HEK293T (cell line): ENCODE results near the gene UEVLD.
"Not testable (repeated sequence)": the region's sequence is repeated elsewhere in the genome, so short reads cannot be mapped to it uniquely, and the experiment has no call there.

Experiments used
- CTCF ChIA-PET: fragments of 350-600 bp; formaldehyde crosslinking; extraction: SDS; loops from one replicate; lab custom pipeline; 2021; ENCODE audit warnings: antibody characterized with exemption, inconsistent platforms; lab: Yijun Ruan, JAX
- POLR2A ChIA-PET: fragments of 350-600 bp; formaldehyde crosslinking; extraction: SDS; loops from one replicate; lab custom pipeline; 2020; ENCODE audit warnings: antibody characterized with exemption, inconsistent platforms; lab: Yijun Ruan, JAX
- DNase-seq: peaks from one replicate; pipeline ENCODE4 v3.0.0; 2012; ENCODE audit warnings: mixed read lengths; ENCODE audit errors: extremely low spot score
- ARNT ChIP-seq: fragments of 450-650 bp; IDR thresholded peaks from 2 replicates; pipeline ENCODE4 v1.6.1; 2017; ENCODE audit warnings: mild to moderate bottlenecking
- BHLHE40 ChIP-seq: fragments of 450-650 bp; IDR thresholded peaks from 2 replicates; pipeline ENCODE4 v1.6.1; 2016; ENCODE audit warnings: mild to moderate bottlenecking, moderate library complexity, borderline replicate concordance
- CTBP1 ChIP-seq: fragments of 450-650 bp; IDR thresholded peaks from 2 replicates; pipeline ENCODE4 v1.6.1; 2016; ENCODE audit warnings: borderline replicate concordance
- ELF4 ChIP-seq: fragments of 450-650 bp; IDR thresholded peaks from 2 replicates; pipeline ENCODE4 v1.6.1; 2017; ENCODE audit warnings: antibody characterized with exemption
- FOXA1 ChIP-seq: fragments of 450-650 bp; IDR thresholded peaks from 2 replicates; pipeline ENCODE4 v1.6.1; 2016; ENCODE audit warnings: mild to moderate bottlenecking
- FOXK2 ChIP-seq: fragments of 450-650 bp; IDR thresholded peaks from 2 replicates; pipeline ENCODE4 v1.6.1; 2016; ENCODE audit warnings: mild to moderate bottlenecking
- FOXM1 ChIP-seq: fragments of 450-650 bp; IDR thresholded peaks from 2 replicates; pipeline ENCODE4 v1.6.1; 2017; ENCODE audit warnings: mild to moderate bottlenecking, borderline replicate concordance
- HDGF ChIP-seq: fragments of 450-650 bp; IDR thresholded peaks from 2 replicates; pipeline ENCODE4 v1.6.1; 2017; ENCODE audit warnings: antibody characterized with exemption, borderline replicate concordance
- L3MBTL2 ChIP-seq: fragments of 450-650 bp; conservative IDR thresholded peaks from 2 replicates; pipeline ENCODE4 v1.6.1; 2016; ENCODE audit warnings: mild to moderate bottlenecking
- LEF1 ChIP-seq: fragments of 450-650 bp; IDR thresholded peaks from 2 replicates; pipeline ENCODE4 v1.6.1; 2017; ENCODE audit warnings: mild to moderate bottlenecking, borderline replicate concordance
- NFRKB ChIP-seq: fragments of 450-650 bp; IDR thresholded peaks from 2 replicates; pipeline ENCODE4 v1.6.1; 2016; ENCODE audit warnings: mild to moderate bottlenecking, moderate library complexity
- PKNOX1 ChIP-seq: fragments of 450-650 bp; IDR thresholded peaks from 2 replicates; pipeline ENCODE4 v1.6.1; 2016
- SP1 ChIP-seq: fragments of 450-650 bp; IDR thresholded peaks from 2 replicates; pipeline ENCODE4 v1.6.1; 2017
- SUZ12 ChIP-seq: fragments of 450-650 bp; IDR thresholded peaks from 2 replicates; pipeline ENCODE4 v1.6.1; 2016; ENCODE audit warnings: mild to moderate bottlenecking
- TARDBP ChIP-seq: fragments of 450-650 bp; IDR thresholded peaks from 2 replicates; pipeline ENCODE4 v1.6.1; 2016
- ZNF384 ChIP-seq: fragments of 450-650 bp; IDR thresholded peaks from 2 replicates; pipeline ENCODE4 v1.6.1; 2016

UEVLD gene

GRCh38 chr11:18612394-18612793 is 23.9 kb upstream of the UEVLD start:
- TF ChIP-seq TARDBP (no peak), HDGF (no peak), SUZ12 (no peak), FOXM1 (no peak), SP1 (no peak), FOXK2 (no peak), FOXA1 (no peak)
- POLR2A ChIA-PET: no interaction called here
- no peak for DNase-seq
- CTCF ChIA-PET: no interaction called here

- ChIA-PET CTCF (no interaction called here), POLR2A (no interaction called here)
- TF ChIP-seq FOXA1: no peak
- TF ChIP-seq ARNT: no peak
- no peak for TF ChIP-seq PKNOX1
- no peak for TF ChIP-seq SUZ12
- TF ChIP-seq HDGF: no peak
- TF ChIP-seq LEF1: no peak
- no peak for TF ChIP-seq SP1
- TF ChIP-seq NFRKB: no peak
- no peak for TF ChIP-seq FOXM1
- no peak for TF ChIP-seq CTBP1
- no peak for TF ChIP-seq TARDBP
- TF ChIP-seq BHLHE40: no peak
- no peak for TF ChIP-seq ELF4
- TF ChIP-seq FOXK2: no peak
- TF ChIP-seq ZNF384: no peak
- TF ChIP-seq L3MBTL2: no peak
- DNase-seq: no peak
Observed at GRCh38 chr11:18611196-18611595, 22.7 kb upstream of the UEVLD start.

GRCh38 chr11:18608376-18608775 is 19.8 kb upstream of the UEVLD start:
- DNase-seq: no peak
- ChIA-PET POLR2A (no interaction called here), CTCF (no interaction called here)
- TF ChIP-seq TARDBP: no peak
- TF ChIP-seq FOXK2: no peak
- no peak for TF ChIP-seq SUZ12
- TF ChIP-seq PKNOX1: no peak
- no peak for TF ChIP-seq ZNF384
- no peak for TF ChIP-seq LEF1
- TF ChIP-seq NFRKB: no peak

- ChIA-PET POLR2A (interaction anchor here (1.7 kb wide), 1 partner anchor 11 kb away, joined by 6 read pairs; no protein-coding TSS in a partner anchor), CTCF (no interaction called here)
- no peak for DNase-seq
- TF ChIP-seq FOXM1 (no peak), ELF4 (no peak), FOXK2 (no peak), L3MBTL2 (no peak), SUZ12 (no peak), PKNOX1 (no peak), HDGF (no peak), ZNF384 (no peak), SP1 (no peak), FOXA1 (no peak), BHLHE40 (no peak)
Observed at GRCh38 chr11:18600915-18601569, 12.5 kb upstream of the UEVLD start.

- ChIA-PET CTCF (no interaction called here), POLR2A (no interaction called here)
- DNase-seq: no peak
- TF ChIP-seq CTBP1 (no peak), SUZ12 (no peak), NFRKB (no peak), BHLHE40 (no peak), FOXA1 (no peak), TARDBP (no peak), ELF4 (no peak), ARNT (no peak), HDGF (no peak), FOXM1 (no peak), ZNF384 (no peak), FOXK2 (no peak), SP1 (no peak)
Observed at GRCh38 chr11:18599739-18600230, 11.3 kb upstream of the UEVLD start, which contains the start of gene MISFA. MISFA (plus strand) TSS chr11:18599789; CDS start chr11:18599929, 140 bp downstream.

- no peak for DNase-seq
- ChIA-PET CTCF (no interaction called here), POLR2A (interaction anchor here (1.4 kb wide), 1 partner anchor 39 kb away, joined by 3 read pairs; the partner anchor contains the start of gene SPTY2D1)
- TF ChIP-seq PKNOX1 (no peak), FOXM1 (no peak), L3MBTL2 (no peak)
Observed at GRCh38 chr11:18594999-18595749, 6.6 kb upstream of the UEVLD start.

GRCh38 chr11:18594088-18594487 is 5.6 kb upstream of the UEVLD start:
- CTCF ChIA-PET: not testable (repeated sequence)

More at GRCh38 chr11:18594088-18594487, 5.6 kb upstream of the UEVLD start:
- not testable (repeated sequence) for DNase-seq
- POLR2A ChIA-PET: interaction anchor here (1.4 kb wide), 1 partner anchor 40 kb away, joined by 3 read pairs; the partner anchor contains the start of gene SPTY2D1
